Rectal smooth muscle tissue (tissue), 1 donor: Measurements from ENCODE around the gene OCRL.
"Not testable (repeated sequence)": the region's sequence is repeated elsewhere in the genome, so short reads cannot be mapped to it uniquely, and the experiment has no call there.

Experiments
- H3K27ac ChIP-seq: one replicate; pipeline ENCODE4 v1.7.0; 2013; ENCODE audit warnings: low read depth, low read length, inconsistent platforms
- H3K27me3 ChIP-seq: one replicate; pipeline ENCODE4 v1.7.0; 2013; ENCODE audit warnings: low read length; ENCODE audit not compliant: control insufficient read depth, insufficient read depth
- H3K36me3 ChIP-seq: one replicate; pipeline ENCODE4 v1.7.0; 2013; ENCODE audit warnings: low read length; ENCODE audit not compliant: control insufficient read depth, insufficient read depth
- H3K4me1 ChIP-seq: one replicate; pipeline ENCODE4 v1.7.0; 2013; ENCODE audit warnings: low read length; ENCODE audit not compliant: control insufficient read depth, insufficient read depth
- H3K4me3 ChIP-seq: one replicate; pipeline ENCODE4 v1.7.0; 2013; ENCODE audit warnings: low read length
- H3K9ac ChIP-seq: one replicate; pipeline ENCODE4 v1.7.0; 2013; ENCODE audit warnings: low read length

Gene OCRL

DNA sequence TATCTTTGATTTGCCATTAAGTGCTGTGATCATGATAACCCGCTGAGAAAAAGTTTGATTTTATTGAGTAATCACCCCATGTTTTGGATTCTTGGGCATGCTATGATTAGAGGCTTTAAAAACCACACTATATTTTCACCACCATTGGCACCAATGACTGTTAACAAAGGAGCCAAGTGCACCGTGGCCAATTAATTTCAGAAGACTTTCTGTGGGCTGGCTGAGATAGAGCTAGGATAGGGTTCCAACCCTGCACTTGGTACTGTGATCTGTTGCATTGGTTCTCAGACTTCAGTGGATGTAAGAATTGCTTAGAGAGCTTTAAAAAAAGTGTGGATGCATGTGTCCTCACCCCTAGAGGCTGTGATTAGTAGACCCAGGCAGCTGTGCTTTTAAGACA lies 32.4 kb downstream of the OCRL start:
- no peaks in the 10 kb centered on the region for H3K36me3 ChIP-seq
- no peaks in the 10 kb centered on the region for H3K4me1 ChIP-seq
- no peak overlapping the region for H3K9ac ChIP-seq
- H3K4me3 ChIP-seq, result no peak overlapping the region
- no peak overlapping the region for H3K27ac ChIP-seq
- no peaks in the 10 kb centered on the region for H3K27me3 ChIP-seq

DNA sequence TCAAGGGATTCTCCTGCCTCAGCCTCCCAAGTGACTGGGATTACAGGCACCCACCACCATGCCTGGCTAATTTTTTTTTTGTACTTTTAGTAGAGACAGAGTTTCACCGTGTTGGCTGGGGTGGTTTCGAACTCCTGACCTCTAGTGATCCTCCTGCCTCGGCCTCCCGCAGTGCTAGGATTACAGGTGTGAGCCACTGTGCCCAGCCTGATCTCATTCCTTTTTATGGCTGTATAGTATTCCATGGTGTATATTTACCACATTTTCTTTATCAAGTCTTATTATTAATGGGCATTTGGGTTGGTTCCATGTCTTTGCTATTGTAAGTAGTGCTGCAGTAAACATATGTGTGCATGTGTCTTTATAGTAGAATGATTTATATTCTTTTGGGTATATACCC lies 33.6 kb downstream of the OCRL start:
- H3K9ac ChIP-seq, H3K36me3 ChIP-seq, H3K4me3 ChIP-seq, H3K27ac ChIP-seq, H3K4me1 ChIP-seq, H3K27me3 ChIP-seq: not testable (repeated sequence)

DNA sequence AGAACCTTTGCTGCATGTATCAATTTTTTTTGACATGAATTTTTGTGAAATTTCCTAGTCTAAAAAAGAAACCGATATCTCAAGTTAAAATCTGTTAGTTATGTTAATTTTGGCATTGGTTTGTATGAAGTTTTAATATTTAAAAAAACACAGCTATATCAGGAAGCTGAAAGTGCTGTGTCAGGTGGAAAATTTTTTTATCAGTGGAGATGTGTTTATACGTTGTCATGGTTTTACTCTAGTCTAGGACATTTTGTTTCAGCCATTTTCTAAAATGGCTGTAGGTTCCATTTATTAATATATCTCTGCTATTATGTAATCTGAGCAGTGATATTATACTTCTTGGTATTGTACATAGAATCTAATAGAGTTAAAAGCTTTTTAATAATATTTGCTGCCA lies 34.2 kb downstream of the OCRL start:
- H3K27ac ChIP-seq, result no peak overlapping the region
- no peaks in the 10 kb centered on the region for H3K36me3 ChIP-seq
- no peak overlapping the region for H3K4me3 ChIP-seq
- no peak overlapping the region for H3K9ac ChIP-seq
- H3K27me3 ChIP-seq, result no peaks in the 10 kb centered on the region
- peaks cover 2% of the 10 kb centered on the region for H3K4me1 ChIP-seq

DNA sequence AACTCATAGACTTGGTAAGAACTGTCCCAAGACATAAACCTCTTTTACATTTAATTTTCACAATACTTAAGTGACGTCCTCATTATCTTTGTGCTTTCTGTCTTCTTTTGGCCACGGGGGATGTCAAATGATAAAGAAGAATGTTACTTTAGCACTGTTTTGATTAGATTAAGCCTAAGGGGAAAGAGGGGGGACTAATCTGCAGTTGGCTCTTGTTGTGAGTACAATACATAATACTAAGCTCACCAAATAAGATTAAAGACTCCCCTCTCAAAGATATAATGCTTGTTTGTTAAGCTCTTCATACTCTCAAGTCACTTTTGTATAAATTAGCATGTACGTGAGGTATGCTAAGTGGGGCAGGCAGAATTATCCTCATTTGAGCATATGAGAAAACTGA lies 36.5 kb downstream of the OCRL start:
- no peak overlapping the region for H3K9ac ChIP-seq
- no peaks in the 10 kb centered on the region for H3K36me3 ChIP-seq
- H3K4me1 ChIP-seq, result peaks cover 2% of the 10 kb centered on the region
- no peak overlapping the region for H3K27ac ChIP-seq
- no peak overlapping the region for H3K4me3 ChIP-seq
- no peaks in the 10 kb centered on the region for H3K27me3 ChIP-seq

DNA sequence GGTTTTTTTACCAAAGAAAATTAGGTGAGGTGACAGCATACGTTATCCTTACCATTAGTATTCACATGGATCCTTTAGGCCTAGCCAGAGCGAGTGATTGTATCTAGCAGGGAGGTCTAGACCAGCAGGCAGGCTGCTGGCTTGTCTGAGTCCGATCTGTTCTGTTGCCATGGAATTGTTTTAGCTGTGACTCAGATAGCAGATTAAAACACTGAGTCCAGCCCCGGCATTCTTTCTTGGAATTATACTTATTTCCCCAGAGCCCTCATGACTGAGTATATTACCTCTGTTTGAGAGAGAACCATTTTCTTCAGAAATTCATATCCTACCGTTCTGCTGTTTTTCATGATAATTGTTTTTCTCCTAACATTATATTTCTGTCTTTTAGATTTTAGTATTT lies 37.4 kb downstream of the OCRL start:
- H3K27ac ChIP-seq, result no peak overlapping the region
- H3K9ac ChIP-seq, result no peak overlapping the region
- no peak overlapping the region for H3K4me3 ChIP-seq
- peaks cover 2% of the 10 kb centered on the region for H3K4me1 ChIP-seq
- no peaks in the 10 kb centered on the region for H3K27me3 ChIP-seq
- H3K36me3 ChIP-seq, result no peaks in the 10 kb centered on the region

DNA sequence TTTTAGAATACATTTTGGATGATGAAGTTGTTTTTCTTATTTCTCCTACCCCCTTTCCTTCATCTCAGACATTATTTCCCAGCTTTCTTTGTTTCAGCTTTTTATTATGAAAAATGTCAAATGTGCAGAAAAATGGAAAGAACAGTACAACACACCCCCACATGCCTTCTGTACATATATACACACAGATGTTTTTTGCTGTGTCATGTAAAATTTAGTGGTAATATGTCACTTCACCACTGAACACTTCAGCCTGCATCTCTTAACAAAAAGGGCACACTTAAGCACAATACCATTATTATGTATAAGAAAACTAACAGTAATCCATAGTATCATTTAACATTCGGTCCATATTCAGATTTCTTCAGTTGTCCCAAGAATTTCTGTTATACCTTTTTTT lies 37.8 kb downstream of the OCRL start:
- Histone ChIP-seq H3K27me3 (no peaks in the 10 kb centered on the region), H3K9ac (no peak overlapping the region), H3K27ac (no peak overlapping the region), H3K4me3 (no peak overlapping the region), H3K4me1 (peaks cover 2% of the 10 kb centered on the region), H3K36me3 (no peaks in the 10 kb centered on the region)

DNA sequence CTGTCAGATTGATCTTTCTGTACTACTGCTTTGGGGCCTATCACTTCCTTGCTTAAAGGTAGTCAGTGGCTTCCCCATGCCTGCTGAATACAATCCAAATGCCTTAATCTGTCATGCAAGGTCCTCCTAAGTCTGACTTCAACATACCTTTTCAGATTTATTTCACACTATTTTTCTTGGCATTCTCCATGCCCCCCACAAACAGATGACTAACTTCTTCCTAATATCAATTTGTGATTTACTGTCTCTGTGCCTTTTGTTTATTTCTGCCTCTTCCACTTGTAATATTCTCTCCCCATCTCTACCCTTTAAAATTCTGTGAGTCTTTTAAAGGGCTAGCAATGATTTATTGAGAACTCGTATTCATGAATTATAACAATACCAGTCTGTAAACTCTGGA lies 41.8 kb downstream of the OCRL start:
- no peak overlapping the region for H3K27ac ChIP-seq
- peaks cover 2% of the 10 kb centered on the region for H3K4me1 ChIP-seq
- no peak overlapping the region for H3K9ac ChIP-seq
- no peaks in the 10 kb centered on the region for H3K27me3 ChIP-seq
- no peak overlapping the region for H3K4me3 ChIP-seq
- H3K36me3 ChIP-seq, result no peaks in the 10 kb centered on the region

DNA sequence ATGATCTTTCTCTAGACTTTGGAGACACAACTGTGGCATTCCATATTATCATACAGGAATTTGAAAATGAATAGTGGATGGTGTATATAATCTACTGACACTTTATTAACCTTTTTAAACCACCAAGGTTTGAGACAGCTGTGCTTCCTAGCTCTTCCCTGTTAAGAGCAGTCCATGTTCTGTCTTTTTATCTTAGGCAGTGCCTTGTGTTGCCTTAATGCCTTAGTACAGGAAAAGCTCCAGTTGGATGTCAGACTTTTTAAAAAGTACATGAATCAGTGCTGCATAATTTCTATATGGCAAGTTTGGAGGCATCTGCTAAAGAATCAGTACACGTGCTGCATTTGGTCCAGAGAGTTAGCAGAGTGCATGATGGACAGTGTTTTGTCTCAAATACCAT lies 45.1 kb downstream of the OCRL start:
- H3K4me3 ChIP-seq, result no peak overlapping the region
- no peaks in the 10 kb centered on the region for H3K4me1 ChIP-seq
- H3K36me3 ChIP-seq, result no peaks in the 10 kb centered on the region
- H3K27me3 ChIP-seq, result no peaks in the 10 kb centered on the region
- H3K27ac ChIP-seq, result no peak overlapping the region
- no peak overlapping the region for H3K9ac ChIP-seq

DNA sequence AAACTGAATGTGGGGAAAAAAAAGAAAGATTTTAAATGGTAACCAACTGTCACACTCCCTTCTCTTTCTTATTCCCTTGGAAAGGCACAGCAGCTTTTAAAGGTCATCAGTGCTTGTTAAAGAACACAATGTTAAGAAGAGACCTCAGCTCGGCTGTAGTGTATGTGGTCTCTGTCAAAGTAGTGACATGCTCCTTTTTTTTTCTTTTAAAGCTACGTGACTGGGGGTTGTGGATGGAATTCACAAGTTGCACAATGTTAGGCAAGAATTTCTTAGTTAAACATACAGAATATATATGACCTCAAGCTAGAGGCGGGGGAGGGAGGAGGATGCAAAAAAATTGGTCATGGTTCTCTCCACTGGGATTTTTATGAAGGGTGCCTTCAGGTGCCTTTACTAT lies 45.6 kb downstream of the OCRL start:
- no peak overlapping the region for H3K27ac ChIP-seq
- H3K36me3 ChIP-seq, result no peaks in the 10 kb centered on the region

DNA sequence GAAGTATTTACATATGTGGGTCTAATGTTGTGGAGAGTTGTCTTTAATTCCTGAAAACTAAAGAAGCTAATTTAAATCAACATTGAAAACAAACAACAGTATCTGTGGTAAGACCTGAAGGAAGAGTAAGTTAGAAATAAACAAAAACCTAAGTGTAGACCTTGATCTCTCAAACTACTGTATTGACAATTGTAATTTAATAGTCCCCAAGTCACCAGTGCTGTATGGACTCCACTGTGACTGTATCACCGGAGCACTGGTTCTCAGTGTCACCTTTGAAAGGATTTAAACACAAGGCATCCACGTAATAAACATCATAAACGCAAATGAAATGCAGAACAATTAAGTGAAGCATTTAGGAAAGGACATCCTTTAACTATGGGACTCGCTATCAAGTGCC lies 46.4 kb downstream of the OCRL start:
- Histone ChIP-seq H3K27ac (no peak overlapping the region), H3K36me3 (no peaks in the 10 kb centered on the region)

More for the DNA sequence above, 45.6 kb downstream of the OCRL start:
- no peaks in the 10 kb centered on the region for H3K4me1 ChIP-seq
- no peak overlapping the region for H3K4me3 ChIP-seq
- H3K9ac ChIP-seq, result no peak overlapping the region
- H3K27me3 ChIP-seq, result no peaks in the 10 kb centered on the region

DNA sequence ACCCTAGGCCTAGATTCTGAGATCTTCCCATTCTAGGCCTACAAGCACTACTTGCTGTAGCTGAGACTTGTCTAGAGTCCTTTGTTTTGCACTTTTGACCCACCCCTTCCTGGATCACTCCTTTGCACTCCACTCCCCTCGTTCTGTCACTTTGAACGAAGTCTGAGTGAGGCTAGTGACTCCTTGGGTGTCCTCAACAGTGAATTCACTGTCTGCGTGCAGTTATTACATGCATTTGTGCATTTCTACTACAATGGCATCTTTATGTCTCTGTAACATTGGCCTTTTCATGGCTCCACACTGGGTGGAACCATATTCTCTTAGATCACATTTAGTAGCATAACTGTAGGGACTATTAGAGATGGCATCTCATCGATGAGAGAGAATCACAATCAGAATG lies 50.5 kb downstream of the OCRL start:
- Histone ChIP-seq H3K4me3 (no peak overlapping the region), H3K4me1 (no peaks in the 10 kb centered on the region), H3K9ac (no peak overlapping the region), H3K27ac (no peak overlapping the region), H3K36me3 (no peaks in the 10 kb centered on the region), H3K27me3 (no peaks in the 10 kb centered on the region)

More for the DNA sequence above, 46.4 kb downstream of the OCRL start:
- Histone ChIP-seq H3K27me3 (no peaks in the 10 kb centered on the region), H3K4me3 (no peak overlapping the region), H3K9ac (no peak overlapping the region), H3K4me1 (no peaks in the 10 kb centered on the region)

DNA sequence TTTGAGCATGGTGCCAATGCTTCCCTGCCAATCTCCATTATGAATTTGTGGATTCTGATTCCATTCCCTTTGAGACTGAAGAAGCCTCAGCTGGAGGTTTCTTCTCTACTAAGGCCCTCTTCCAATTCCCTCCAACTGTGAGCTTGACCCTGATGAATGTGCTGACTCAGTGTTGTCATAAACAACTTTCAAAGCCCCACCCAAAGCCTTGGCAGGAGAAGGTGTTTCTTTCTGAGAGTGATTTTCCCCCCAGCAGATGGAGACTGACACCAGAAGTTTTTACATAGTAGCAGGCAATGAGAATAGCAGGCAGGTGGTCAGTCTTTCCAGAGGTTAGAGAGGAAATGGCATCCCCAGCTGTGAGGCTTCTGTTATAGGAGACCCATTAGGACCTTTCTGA lies 53.1 kb downstream of the OCRL start:
- Histone ChIP-seq H3K4me1 (no peaks in the 10 kb centered on the region), H3K27ac (no peak overlapping the region)

DNA sequence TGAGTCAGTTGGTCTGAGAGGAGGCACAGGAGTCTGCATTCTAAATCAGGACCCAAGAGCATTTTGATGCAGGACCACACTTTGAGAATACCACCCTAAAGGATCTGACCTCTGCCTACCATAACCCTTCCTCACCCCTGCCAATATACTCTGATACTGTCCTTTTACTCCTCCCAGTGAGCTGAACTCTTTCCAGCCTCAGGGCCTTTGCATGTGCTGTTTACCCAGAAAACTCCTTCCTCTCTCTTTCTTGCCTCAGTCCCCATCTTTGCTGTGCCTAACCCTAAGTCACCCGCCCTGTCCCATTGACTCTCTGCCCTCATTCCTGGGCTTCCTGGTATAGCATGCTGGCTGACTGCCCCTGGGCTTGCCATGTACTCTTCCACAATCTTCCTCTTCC lies 54.7 kb downstream of the OCRL start:
- Histone ChIP-seq H3K27me3 (no peaks in the 10 kb centered on the region), H3K4me1 (no peaks in the 10 kb centered on the region), H3K36me3 (no peaks in the 10 kb centered on the region), H3K27ac (no peak overlapping the region), H3K4me3 (no peak overlapping the region), H3K9ac (no peak overlapping the region)

More for the DNA sequence above, 53.1 kb downstream of the OCRL start:
- no peaks in the 10 kb centered on the region for H3K27me3 ChIP-seq
- H3K9ac ChIP-seq, result no peak overlapping the region
- H3K36me3 ChIP-seq, result no peaks in the 10 kb centered on the region
- no peak overlapping the region for H3K4me3 ChIP-seq

DNA sequence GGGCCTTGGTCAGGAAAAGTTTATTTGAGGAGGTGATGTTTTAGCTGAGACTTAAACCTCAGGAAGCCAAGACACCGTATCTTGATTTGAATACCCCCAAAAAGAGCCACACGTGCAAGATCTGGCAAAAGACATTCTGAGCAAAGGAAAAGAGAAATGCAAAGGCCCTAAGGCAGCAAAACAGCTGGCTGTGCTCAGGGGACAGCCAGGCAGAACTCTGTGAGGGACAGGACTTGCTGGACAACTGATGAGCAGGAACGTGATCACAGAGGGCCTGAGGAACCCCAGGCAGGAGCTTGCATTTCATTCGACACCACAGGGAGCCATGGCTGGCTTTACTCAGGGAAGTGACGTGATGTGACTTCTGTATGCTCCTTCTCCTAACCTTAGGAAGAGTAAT lies 56.0 kb downstream of the OCRL start:
- no peak overlapping the region for H3K27ac ChIP-seq
- no peaks in the 10 kb centered on the region for H3K27me3 ChIP-seq
- no peak overlapping the region for H3K4me3 ChIP-seq
- no peaks in the 10 kb centered on the region for H3K36me3 ChIP-seq
- no peak overlapping the region for H3K9ac ChIP-seq
- H3K4me1 ChIP-seq, result no peaks in the 10 kb centered on the region
